GM18507 (cell line): ENCODE measurements around the gene ERO1B.
"Not testable (repeated sequence)": the region's sequence is repeated elsewhere in the genome, so short reads cannot be mapped to it uniquely, and the experiment has no call there.

Experiments used
- DNase-seq: peaks from one replicate; pipeline ENCODE4 v3.0.0; 2011; ENCODE audit warnings: low read depth; ENCODE audit not compliant: insufficient read length; ENCODE audit errors: extremely low spot score
- FAIRE-seq: peaks from 2 replicates; lab custom pipeline; 2011; peaks lifted over from hg19 to GRCh38; lab: Jason Lieb, UNC

The ERO1B gene

GRCh38 chr1:236204656-236205055 is 77.1 kb downstream of the ERO1B start:
- FAIRE-seq (peak; percentile 24), DNase-seq (no peak)

GRCh38 chr1:236204039-236204438 is 77.7 kb downstream of the ERO1B start:
- no peak for DNase-seq
- FAIRE-seq: no peak

- FAIRE-seq (no peak), DNase-seq (no peak)
These were observed 80.0 kb downstream of the ERO1B start for GRCh38 chr1:236201786-236202185.

GRCh38 chr1:236200925-236201324 is 80.8 kb downstream of the ERO1B start:
- DNase-seq (no peak), FAIRE-seq (no peak)

- DNase-seq (no peak), FAIRE-seq (no peak)
These were observed 88.6 kb downstream of the ERO1B start for GRCh38 chr1:236193184-236193583.

- not testable (repeated sequence) for DNase-seq, FAIRE-seq
These were observed 93.7 kb downstream of the ERO1B start for GRCh38 chr1:236188084-236188483.

- not testable (repeated sequence) for DNase-seq, FAIRE-seq
These were observed 95.3 kb downstream of the ERO1B start for GRCh38 chr1:236186471-236186870.

GRCh38 chr1:236185687-236186086 is 96.1 kb downstream of the ERO1B start:
- no peak for DNase-seq

GRCh38 chr1:236181059-236181458 is 100.7 kb downstream of the ERO1B start:
- FAIRE-seq: no peak
- no peak for DNase-seq

More at GRCh38 chr1:236185687-236186086, 96.1 kb downstream of the ERO1B start:
- FAIRE-seq: peak; percentile 46

- FAIRE-seq (no peak), DNase-seq (no peak)
These were observed 102.1 kb downstream of the ERO1B start for GRCh38 chr1:236179634-236180033.

GRCh38 chr1:236176337-236177336 is 105.1 kb downstream of the ERO1B start:
- DNase-seq (no peak), FAIRE-seq (no peak)

- FAIRE-seq (peak; percentile 79), DNase-seq (no peak)
These were observed 106.0 kb downstream of the ERO1B start for GRCh38 chr1:236175642-236176336.

GRCh38 chr1:236173174-236173767 is 108.5 kb downstream of the ERO1B start:
- FAIRE-seq (no peak), DNase-seq (no peak)

GRCh38 chr1:236172041-236172579 is 109.6 kb downstream of the ERO1B start:
- no peak for FAIRE-seq
- DNase-seq: no peak

- no peak for DNase-seq
- no peak for FAIRE-seq
These were observed 112.9 kb downstream of the ERO1B start for GRCh38 chr1:236168716-236169429.

GRCh38 chr1:236167578-236167977 is 114.2 kb downstream of the ERO1B start:
- FAIRE-seq (no peak), DNase-seq (no peak)

GRCh38 chr1:236167154-236167553 is 114.6 kb downstream of the ERO1B start:
- DNase-seq: no peak
- no peak for FAIRE-seq

- DNase-seq: no peak
- no peak for FAIRE-seq
These were observed 115.7 kb downstream of the ERO1B start for GRCh38 chr1:236166041-236166440.
